Left ventricle myocardium inferior (tissue), 1 donor: ENCODE measurements around the gene KCTD6. TPM values are rescaled to one million over a fixed set of nuclear protein-coding genes. Genes with fewer than 3 reads are reported as not detected.

Experiments used
- DNase-seq: peaks from one replicate; pipeline ENCODE4 v3.0.0-alpha.2; 2020
- H3K27ac ChIP-seq: fragments of 200-600 bp; replicated peaks from 2 replicates; pipeline ENCODE4 v1.8.0; 2021
- H3K27me3 ChIP-seq: fragments of 200-600 bp; 2 replicates; pipeline ENCODE4 v1.8.0; 2021; ENCODE audit warnings: low read depth
- H3K36me3 ChIP-seq: fragments of 200-600 bp; 2 replicates; pipeline ENCODE4 v1.8.0; 2021
- H3K4me1 ChIP-seq: fragments of 200-600 bp; 2 replicates; pipeline ENCODE4 v1.8.0; 2021
- H3K4me3 ChIP-seq: fragments of 200-600 bp; 2 replicates; pipeline ENCODE4 v1.8.0; 2021; ENCODE audit warnings: mild to moderate bottlenecking, moderate library complexity
- H3K9me3 ChIP-seq: fragments of 200-600 bp; replicated peaks from 2 replicates; pipeline ENCODE4 v1.8.0; 2021
- intact Hi-C: fragments of 100-400 bp; cut with micrococcal nuclease; formaldehyde crosslinking; loops from one replicate; pipeline ENCODE4 v1.11.0; 2022
- total RNA-seq: library from RNA; stranded (reverse); fragmentation: NEBNext Ultra II Directional; extraction: Animal tissue kit (Norgen Biotek cat#: 25700); gene quantifications from one replicate; pipeline ENCODE4 v1.2.1, GENCODE V29; 2021
- TF ChIP-seq, protein P1 (sequence below): fragments of 200-600 bp; IDR thresholded peaks from 2 replicates; pipeline ENCODE4 v1.8.0; 2021; ENCODE audit warnings: antibody characterized with exemption, mild to moderate bottlenecking, borderline replicate concordance
- donor health status: DM: no; HTN: yes; CAD: no; lungs with severe emphysema.

Gene KCTD6
- total RNA-seq, 1 donor from 2014 or later = 6.2 TPM

DNA sequence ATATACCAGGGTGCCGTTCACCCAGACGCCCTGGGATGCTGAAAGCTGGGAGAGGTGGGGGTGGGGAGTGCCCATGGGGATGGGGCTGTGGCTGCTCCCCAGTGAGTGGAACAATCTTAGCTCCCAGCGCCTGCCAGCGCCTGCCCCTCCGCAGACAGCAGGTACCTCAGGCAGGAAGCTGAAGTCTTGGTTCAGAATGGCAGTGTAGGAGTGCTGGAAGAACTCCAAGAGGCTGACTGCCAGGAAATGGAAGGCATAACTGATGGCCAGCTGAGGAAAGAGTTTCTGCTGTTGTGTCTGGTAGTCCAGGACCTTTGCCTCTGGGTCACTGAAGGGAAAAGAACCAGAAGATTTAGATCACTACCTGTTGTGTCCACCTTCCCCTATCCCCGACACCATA, 36.7 kb downstream of the KCTD6 start:
- Histone ChIP-seq H3K36me3 (peaks cover 93% of the 10 kb centered on the region), H3K4me1 (peaks cover 23% of the 10 kb centered on the region), H3K4me3 (no peak overlapping the region), H3K27me3 (no peaks in the 10 kb centered on the region), H3K27ac (no peak overlapping the region), H3K9me3 (no peaks in the 10 kb centered on the region)
- intact Hi-C loops = no loop called here
- TF ChIP-seq, protein P1, sequence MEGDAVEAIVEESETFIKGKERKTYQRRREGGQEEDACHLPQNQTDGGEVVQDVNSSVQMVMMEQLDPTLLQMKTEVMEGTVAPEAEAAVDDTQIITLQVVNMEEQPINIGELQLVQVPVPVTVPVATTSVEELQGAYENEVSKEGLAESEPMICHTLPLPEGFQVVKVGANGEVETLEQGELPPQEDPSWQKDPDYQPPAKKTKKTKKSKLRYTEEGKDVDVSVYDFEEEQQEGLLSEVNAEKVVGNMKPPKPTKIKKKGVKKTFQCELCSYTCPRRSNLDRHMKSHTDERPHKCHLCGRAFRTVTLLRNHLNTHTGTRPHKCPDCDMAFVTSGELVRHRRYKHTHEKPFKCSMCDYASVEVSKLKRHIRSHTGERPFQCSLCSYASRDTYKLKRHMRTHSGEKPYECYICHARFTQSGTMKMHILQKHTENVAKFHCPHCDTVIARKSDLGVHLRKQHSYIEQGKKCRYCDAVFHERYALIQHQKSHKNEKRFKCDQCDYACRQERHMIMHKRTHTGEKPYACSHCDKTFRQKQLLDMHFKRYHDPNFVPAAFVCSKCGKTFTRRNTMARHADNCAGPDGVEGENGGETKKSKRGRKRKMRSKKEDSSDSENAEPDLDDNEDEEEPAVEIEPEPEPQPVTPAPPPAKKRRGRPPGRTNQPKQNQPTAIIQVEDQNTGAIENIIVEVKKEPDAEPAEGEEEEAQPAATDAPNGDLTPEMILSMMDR = no peak
- peak; percentile 39 for DNase-seq

DNA sequence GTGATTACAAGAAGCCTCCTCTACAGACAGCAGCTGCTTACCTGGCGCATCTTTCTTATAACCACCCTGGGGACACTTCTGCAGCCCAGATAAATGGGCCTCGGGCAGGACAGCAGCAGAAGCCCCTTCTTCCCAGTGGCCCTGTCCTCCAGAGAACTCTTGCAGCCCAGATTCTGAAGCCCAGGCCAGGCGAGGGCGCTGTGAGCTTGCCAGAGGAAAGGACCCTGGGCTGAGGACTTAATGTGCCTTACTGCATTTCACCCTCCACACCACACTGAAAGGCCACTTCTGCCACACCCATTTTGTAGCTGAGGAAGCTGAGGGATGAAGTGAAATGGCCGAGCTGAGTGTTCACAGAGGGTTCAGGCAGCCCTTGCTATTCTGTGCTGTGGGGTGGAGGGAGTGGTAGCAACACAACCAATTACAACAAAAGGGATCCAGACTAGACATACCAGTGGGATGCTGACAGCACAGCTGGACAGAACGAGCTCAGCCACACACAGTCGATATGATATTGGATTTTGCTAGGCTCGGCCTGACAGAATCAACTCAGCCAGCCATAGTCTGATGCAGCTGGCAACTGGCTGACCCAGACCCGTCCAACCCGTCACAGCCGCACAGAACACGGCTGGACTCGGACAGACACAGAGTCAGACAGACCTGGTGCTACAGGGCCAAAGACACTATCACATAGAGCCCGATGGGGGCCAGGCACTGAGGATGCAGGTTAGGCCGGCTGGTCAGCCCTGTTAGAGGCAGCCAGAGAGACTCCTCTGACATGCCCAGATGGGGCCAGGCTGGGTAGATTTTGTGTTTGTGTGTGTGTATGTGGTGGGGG, 37.8 kb downstream of the KCTD6 start:
- no peak for DNase-seq
- TF ChIP-seq, protein P1 = no peak
- H3K27ac ChIP-seq = no peak overlapping the region
- H3K36me3 ChIP-seq = peaks cover 93% of the 10 kb centered on the region
- peaks cover 23% of the 10 kb centered on the region for H3K4me1 ChIP-seq
- H3K4me3 ChIP-seq = no peak overlapping the region
- no peaks in the 10 kb centered on the region for H3K27me3 ChIP-seq
- intact Hi-C loops = no loop called here
- no peaks in the 10 kb centered on the region for H3K9me3 ChIP-seq

DNA sequence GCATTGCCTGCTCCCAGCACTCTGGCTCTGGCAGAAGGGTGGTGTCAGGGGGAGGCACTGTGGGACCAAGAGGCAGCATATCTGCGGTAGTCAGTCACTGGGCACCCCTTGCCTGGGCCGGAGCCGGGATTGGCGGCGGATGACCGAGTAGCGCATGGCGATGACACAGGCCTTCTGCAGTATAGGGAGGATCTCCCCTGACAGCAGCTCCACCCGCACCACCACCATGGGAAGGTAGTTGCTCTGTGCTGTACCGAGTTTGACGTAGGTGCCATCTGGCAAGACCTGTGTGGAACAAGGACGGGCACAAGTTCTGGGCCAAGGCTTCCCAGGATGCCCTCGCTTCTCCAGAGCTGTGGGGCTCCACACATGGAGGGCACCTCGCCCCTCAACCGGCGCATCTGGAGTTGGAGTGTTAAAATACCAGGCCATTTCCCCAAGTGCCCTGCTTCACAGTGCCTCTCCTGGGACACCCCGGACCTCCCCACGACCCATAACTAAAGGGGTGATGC, 38.5 kb downstream of the KCTD6 start:
- DNase-seq = no peak
- H3K4me3 ChIP-seq = no peak overlapping the region
- no peaks in the 10 kb centered on the region for H3K9me3 ChIP-seq
- H3K27me3 ChIP-seq = no peaks in the 10 kb centered on the region
- H3K27ac ChIP-seq = no peak overlapping the region
- TF ChIP-seq, protein P1 = no peak
- H3K36me3 ChIP-seq = peaks cover 89% of the 10 kb centered on the region
- intact Hi-C loops = no loop called here
- H3K4me1 ChIP-seq = peaks cover 29% of the 10 kb centered on the region

DNA sequence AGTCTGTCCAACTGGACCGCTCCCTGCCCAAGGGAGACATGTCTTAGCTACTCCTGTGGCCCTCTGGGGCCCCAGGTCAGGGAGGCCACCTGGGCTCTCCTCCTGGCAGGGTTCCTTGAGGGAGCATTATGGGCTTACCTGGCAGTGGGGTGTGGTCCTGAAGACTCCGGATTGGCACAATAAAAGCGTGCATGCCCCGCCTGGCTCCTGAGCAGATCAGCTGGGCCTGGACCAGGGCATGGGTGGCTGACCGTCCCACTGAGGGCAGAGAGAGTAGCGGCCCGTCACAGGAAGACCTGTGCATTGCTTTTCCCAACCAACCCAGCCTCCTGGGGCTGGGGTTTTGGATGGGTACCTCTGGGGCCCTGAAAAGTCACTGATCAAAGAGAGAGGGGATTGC, 39.7 kb downstream of the KCTD6 start:
- Histone ChIP-seq H3K9me3 (no peaks in the 10 kb centered on the region), H3K4me3 (no peak overlapping the region), H3K27ac (no peak overlapping the region), H3K36me3 (peaks cover 78% of the 10 kb centered on the region), H3K27me3 (no peaks in the 10 kb centered on the region), H3K4me1 (peaks cover 40% of the 10 kb centered on the region)
- TF ChIP-seq, protein P1 = no peak
- no peak for DNase-seq
- intact Hi-C loops = no loop called here

DNA sequence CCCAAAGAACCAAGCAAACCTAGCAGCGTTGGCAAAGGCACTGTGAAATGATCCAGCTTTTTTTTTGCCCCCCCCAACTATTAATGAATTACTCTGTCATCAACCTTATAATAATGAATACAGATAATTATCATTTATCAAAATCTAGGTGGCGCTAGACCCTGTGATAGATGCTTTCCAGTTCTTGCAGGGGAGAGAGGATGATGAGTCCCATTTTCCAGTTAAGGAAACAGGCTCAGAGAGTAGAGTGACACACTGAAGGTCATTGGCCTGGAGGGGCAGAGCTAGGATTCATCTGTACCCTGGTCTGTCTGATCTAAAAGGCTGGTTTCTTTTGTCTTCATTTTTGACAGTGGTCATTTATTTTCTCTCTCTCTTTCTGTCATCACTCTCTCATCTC, 40.1 kb downstream of the KCTD6 start:
- Histone ChIP-seq H3K4me3 (no peak overlapping the region), H3K27ac (no peak overlapping the region), H3K36me3 (peaks cover 74% of the 10 kb centered on the region), H3K9me3 (no peaks in the 10 kb centered on the region), H3K27me3 (no peaks in the 10 kb centered on the region), H3K4me1 (peaks cover 44% of the 10 kb centered on the region)
- TF ChIP-seq, protein P1 = no peak
- intact Hi-C loops = no loop called here
- no peak for DNase-seq
